Putamen (tissue), 1 donor: Measurements from ENCODE around the gene TYK2.

Experiments
- DNase-seq: peaks from one replicate; pipeline ENCODE4 v3.0.0-alpha.2; 2016; ENCODE audit warnings: low spot score

Gene TYK2

DNA sequence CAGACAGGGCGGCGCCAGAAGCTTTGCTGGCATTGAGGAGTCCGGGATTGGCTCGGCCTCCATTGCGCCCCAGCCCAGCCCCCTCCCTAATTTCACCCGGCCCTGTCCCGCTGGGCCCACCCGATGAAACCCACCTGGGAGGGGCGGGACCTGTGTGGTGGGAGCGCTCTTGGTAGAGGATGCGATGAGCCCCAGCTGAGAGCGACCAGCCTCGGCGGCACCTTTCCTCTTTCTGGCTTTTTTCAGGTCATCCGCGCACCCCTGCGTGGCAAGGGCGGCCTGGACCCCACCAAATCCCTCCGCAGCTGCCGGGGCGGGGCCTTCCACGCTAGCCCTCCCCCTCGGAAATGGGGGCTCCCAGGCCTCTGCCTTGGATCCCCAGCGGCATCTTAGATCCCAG, 70.9 kb downstream of the TYK2 start, which contains the start of gene ZGLP1:
Gene ZGLP1 (minus strand): TSS at position 393 of the 400 bp plus-strand sequence.
- no peak for DNase-seq

DNA sequence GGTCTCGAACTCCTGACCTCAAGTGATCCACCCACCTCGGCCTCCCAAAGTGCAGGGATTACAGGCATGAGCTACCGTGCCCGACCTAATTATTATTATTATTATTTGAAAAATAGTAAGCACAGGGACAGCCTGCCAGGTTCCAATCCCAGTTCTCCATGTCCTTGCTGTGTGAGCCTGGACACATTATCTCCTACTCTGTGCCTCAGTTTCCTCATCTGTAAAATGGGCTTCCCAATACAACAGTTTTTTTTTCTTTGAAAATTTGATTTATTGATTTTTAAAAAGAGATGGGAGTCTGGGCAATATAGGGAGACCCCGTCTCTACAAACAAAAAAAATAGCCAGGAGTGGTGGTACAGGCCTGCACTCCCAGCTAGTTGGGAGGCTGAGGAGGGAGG, 74.0 kb downstream of the TYK2 start:
- no peak for DNase-seq

DNA sequence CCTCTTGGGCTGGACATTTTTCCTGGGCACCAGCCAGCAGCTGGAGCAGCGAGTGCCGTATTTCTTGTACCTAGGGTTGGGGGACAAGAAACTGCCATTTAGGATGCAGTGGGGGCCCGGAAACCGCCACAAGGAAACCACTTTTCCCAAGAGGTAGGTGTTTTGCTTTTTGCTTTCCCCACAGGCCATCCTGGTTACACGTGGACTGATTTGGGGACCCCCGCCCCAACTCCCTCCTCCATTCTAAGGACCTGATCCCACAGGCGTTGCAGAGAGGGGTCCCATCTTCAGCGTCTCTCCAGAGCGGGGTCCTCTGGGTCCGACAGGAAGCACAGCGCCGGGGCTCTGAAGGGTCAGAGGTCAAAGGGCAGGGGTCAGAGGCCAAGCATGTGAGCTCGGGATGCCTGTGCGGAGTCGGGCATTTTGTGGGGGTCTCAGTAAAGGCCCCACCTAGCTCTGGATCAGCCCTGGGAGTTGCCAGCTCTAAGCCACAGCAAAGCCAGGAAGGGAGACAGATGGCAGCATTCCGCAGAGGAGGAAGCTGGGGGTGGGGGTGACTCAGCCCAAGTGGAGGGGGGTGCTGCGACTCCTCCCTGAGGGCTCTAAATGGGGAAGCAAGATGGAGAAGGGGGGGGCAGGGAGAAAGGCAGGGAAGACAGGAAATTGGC, 75.1 kb downstream of the TYK2 start:
- peak; percentile 74 for DNase-seq
